Measurements from ENCODE around the gene ERAP2. TPM values are rescaled to one million over a fixed set of nuclear protein-coding genes. Genes with fewer than 3 reads are reported as not detected.

The ERAP2 gene
- total RNA-seq, 3 donors from 2014 or later, result 11.0 to 13.8 (median 12.8) TPM

DNA sequence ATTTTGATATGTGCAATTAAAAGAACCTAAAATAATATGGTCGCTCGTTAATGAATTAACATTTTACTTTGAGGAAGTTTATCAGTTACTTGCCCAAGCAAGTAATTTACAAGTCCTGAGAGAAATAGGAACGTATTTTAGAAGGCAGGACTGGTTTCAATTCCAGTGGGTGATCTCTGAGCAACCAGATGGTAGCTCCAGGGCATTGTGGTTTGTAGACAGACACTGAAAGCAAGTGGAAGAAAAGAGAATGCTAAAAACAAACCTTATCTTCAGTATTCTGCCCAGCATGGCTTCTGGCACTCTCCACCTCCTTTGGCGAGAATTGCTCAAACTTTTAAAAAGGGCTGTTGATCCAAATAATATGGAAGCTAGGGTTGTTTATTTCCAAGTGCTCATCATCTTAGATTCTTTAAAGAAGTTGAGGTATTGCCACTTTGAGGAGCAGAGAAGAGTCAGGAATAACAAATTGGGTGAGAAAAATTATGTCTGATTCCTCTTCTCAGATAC is 31.8 kb upstream of the ERAP2 start:
- H3K4me3 ChIP-seq, result no peak overlapping the region
- H3K4me1 ChIP-seq, result no peaks in the 10 kb centered on the region
- H3K9me3 ChIP-seq, result no peaks in the 10 kb centered on the region
- H3K27ac ChIP-seq, result no peak overlapping the region
- TF ChIP-seq POLR2A (IDR thresholded peaks at IDR 0.05) (no peak), POLR2AphosphoS5 (IDR thresholded peaks at IDR 0.05) (no peak)
- TF ChIP-seq, protein P1, sequence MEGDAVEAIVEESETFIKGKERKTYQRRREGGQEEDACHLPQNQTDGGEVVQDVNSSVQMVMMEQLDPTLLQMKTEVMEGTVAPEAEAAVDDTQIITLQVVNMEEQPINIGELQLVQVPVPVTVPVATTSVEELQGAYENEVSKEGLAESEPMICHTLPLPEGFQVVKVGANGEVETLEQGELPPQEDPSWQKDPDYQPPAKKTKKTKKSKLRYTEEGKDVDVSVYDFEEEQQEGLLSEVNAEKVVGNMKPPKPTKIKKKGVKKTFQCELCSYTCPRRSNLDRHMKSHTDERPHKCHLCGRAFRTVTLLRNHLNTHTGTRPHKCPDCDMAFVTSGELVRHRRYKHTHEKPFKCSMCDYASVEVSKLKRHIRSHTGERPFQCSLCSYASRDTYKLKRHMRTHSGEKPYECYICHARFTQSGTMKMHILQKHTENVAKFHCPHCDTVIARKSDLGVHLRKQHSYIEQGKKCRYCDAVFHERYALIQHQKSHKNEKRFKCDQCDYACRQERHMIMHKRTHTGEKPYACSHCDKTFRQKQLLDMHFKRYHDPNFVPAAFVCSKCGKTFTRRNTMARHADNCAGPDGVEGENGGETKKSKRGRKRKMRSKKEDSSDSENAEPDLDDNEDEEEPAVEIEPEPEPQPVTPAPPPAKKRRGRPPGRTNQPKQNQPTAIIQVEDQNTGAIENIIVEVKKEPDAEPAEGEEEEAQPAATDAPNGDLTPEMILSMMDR (IDR thresholded peaks at IDR 0.05), result no peak
- H3K36me3 ChIP-seq, result no peaks in the 10 kb centered on the region
- no peak for DNase-seq (ENCODE audit: low spot score in 2 of 2)
- intact Hi-C loops (cut with DNase I; ENCODE audit: low total_unique reads), result no loop called here
- H3K27me3 ChIP-seq, result no peaks in the 10 kb centered on the region

DNA sequence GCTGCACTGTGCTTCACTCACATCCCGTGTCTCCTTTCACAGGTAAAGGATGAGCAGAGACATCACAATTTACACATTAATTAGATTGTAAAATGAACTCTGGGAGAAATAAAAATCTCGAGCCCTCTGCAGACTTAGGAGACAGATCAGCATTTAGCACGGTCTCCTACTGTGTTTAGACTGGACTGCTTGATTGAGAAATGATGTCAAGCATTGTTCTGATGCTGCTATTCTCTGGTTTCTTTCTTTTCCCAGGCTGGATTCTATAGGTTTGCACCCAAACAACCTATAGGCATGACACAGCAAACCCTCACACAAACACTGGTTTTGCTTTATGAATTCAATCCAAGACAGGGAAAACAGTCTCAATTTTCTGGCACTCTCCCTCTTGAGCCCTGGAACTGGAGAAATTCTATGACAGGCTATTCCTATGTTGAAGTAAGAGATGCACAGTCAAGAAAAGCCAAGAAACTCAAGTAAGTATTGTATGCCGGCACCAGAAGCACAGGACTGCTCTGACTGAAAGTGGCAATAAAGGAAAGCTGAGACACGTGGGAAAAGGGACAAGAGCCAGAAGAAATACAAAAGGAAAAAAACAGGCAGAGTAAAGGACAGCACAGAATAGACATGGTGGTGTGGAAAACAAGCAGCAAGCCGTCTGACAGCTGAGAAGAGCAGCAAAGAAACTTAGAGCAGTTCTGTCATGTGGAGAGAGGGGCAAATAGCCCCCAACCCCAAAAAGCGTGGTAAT is 24.8 kb upstream of the ERAP2 start:
- H3K4me3 ChIP-seq, result no peak overlapping the region
- no peaks in the 10 kb centered on the region for H3K4me1 ChIP-seq
- H3K9me3 ChIP-seq, result no peaks in the 10 kb centered on the region
- H3K27me3 ChIP-seq, result no peaks in the 10 kb centered on the region
- DNase-seq (ENCODE audit: low spot score in 2 of 2), result no peak
- H3K36me3 ChIP-seq, result no peaks in the 10 kb centered on the region
- intact Hi-C loops (cut with DNase I; ENCODE audit: low total_unique reads), result no loop called here
- no peak overlapping the region for H3K27ac ChIP-seq
- TF ChIP-seq POLR2AphosphoS5 (IDR thresholded peaks at IDR 0.05), result no peak
- TF ChIP-seq POLR2A (IDR thresholded peaks at IDR 0.05), result no peak
- TF ChIP-seq, protein P1 (IDR thresholded peaks at IDR 0.05), result no peak

DNA sequence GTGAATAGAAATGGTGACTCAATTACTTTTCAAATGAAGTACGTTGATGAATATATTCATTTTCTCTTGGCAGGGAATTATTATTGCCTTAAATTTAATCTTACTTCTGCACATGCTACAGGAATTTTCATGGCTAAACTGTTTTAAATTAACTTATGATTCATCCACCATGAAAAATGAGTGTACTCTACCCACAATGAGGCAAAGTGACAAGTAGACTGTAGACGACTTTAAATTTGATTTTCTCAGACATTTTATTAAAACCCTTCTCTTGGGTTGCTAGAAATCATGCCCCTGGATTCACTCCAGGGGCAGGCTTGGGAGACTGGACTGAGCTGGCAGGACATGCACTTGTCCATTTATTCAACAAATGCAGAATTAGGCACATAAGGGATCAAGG is 23.5 kb upstream of the ERAP2 start:
- no peaks in the 10 kb centered on the region for H3K36me3 ChIP-seq
- no peaks in the 10 kb centered on the region for H3K4me1 ChIP-seq
- no peaks in the 10 kb centered on the region for H3K27me3 ChIP-seq
- intact Hi-C loops (cut with DNase I; ENCODE audit: low total_unique reads), result no loop called here
- no peak for DNase-seq (ENCODE audit: low spot score in 2 of 2)
- H3K9me3 ChIP-seq, result no peaks in the 10 kb centered on the region
- H3K4me3 ChIP-seq, result no peak overlapping the region
- TF ChIP-seq, protein P1 (IDR thresholded peaks at IDR 0.05), result no peak
- H3K27ac ChIP-seq, result no peak overlapping the region

DNA sequence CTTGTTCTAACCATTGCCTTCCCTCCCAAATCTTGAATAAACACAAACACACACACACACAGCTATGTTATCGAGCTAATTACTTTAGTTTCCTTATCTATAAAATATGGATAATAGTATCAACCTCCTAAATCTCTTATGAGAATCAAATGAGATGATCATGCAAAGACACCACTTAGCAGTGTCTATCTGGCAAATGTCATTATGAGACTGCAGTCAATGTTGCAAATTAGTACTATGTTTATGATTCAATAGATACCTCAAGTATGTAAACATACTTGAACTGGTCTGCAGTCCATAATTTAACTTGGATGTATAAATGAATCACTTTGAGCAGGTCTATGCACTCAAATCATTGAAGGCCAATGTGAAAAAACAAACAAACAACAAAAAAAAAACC is 22.2 kb upstream of the ERAP2 start:
- no peak overlapping the region for H3K4me3 ChIP-seq
- H3K4me1 ChIP-seq, result no peaks in the 10 kb centered on the region
- H3K9me3 ChIP-seq, result no peaks in the 10 kb centered on the region
- intact Hi-C loops (cut with DNase I; ENCODE audit: low total_unique reads), result no loop called here
- no peaks in the 10 kb centered on the region for H3K27me3 ChIP-seq
- DNase-seq (ENCODE audit: low spot score in 2 of 2), result no peak
- H3K36me3 ChIP-seq, result no peaks in the 10 kb centered on the region
- H3K27ac ChIP-seq, result no peak overlapping the region
- TF ChIP-seq POLR2A (IDR thresholded peaks at IDR 0.05) (no peak), POLR2AphosphoS5 (IDR thresholded peaks at IDR 0.05) (no peak)
- TF ChIP-seq, protein P1 (IDR thresholded peaks at IDR 0.05), result no peak

DNA sequence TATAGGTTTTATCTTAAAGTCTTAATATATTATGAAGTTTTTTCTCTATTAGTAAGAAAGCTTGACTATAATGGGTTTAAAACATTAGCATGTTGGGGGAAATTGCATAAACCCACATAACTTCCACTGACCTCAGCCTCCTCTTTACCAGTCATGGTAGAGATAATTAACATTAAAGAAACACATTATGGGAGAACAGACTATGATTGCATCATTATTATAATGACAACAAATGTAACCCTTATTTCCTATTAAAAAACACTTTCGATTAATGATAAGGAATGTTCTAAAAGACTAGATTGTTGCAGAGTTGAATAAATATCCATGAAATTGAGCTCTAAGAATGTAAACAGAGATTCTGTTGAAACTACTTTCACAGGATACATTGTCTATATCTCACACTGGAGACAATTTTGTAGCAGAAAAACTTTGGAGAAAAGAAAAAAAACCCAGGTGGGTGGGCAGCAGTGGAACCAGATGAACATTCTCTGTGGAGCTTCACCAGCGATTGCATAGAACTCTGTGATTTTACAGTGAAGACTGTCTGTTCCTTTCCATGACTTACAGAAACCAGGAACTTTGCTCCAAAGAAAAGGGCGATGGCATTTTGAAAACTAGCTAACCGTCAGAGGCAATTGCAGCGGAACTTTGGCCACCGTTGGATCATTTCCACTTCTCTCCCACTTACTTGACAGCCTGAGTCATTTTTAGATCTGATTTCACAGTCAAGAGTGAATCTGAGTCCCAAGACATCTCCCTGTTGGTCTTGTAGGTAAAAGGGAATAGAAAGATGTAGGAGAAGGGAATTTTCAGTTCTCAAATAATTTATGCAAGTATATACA is 21.0 kb upstream of the ERAP2 start:
- DNase-seq (ENCODE audit: low spot score in 2 of 2), result no peak
- Histone ChIP-seq H3K4me1 (no peaks in the 10 kb centered on the region), H3K27me3 (no peaks in the 10 kb centered on the region), H3K9me3 (no peaks in the 10 kb centered on the region), H3K4me3 (no peak overlapping the region), H3K36me3 (no peaks in the 10 kb centered on the region), H3K27ac (peak overlapping the region in 1 of 2 donors; percentile 45)
- TF ChIP-seq, protein P1 (IDR thresholded peaks at IDR 0.05), result no peak
- TF ChIP-seq POLR2A (IDR thresholded peaks at IDR 0.05) (no peak), POLR2AphosphoS5 (IDR thresholded peaks at IDR 0.05) (no peak)
- intact Hi-C loops (cut with DNase I; ENCODE audit: low total_unique reads), result no loop called here
